Measurements from ENCODE around the gene LONRF2.

LONRF2 gene

GRCh38 chr2:100271210-100271609 is 51.1 kb downstream of the LONRF2 start:
- Histone ChIP-seq H3K79me2 (ENCODE audit: low read length) (no peaks in the 10 kb centered on the region), H3K9me3 (ENCODE audit: insufficient read depth, low read length) (no peaks in the 10 kb centered on the region), H3K9ac (ENCODE audit: low read length) (no peak overlapping the region), H3K4me2 (ENCODE audit: low read length) (no peak overlapping the region), H3K36me3 (replicated peaks; ENCODE audit: low read depth, low read length) (no peaks in the 10 kb centered on the region), H3K27ac (ENCODE audit: low read length) (no peak overlapping the region), H3K4me1 (ENCODE audit: low read length) (peaks cover 10% of the 10 kb centered on the region), H3K27me3 (ENCODE audit: low read depth, low read length) (no peaks in the 10 kb centered on the region), H4K20me1 (ENCODE audit: insufficient read depth, low read length) (no peaks in the 10 kb centered on the region), H2AFZ (ENCODE audit: low read depth, low read length) (no peak overlapping the region), H3K4me3 (ENCODE audit: low read length) (no peak overlapping the region)
- TF ChIP-seq CTCF (IDR thresholded peaks at IDR 0.05; ENCODE audit: low read depth, low read length) (no peak), EZH2phosphoT487 (IDR thresholded peaks at IDR 0.05; ENCODE audit: low read depth) (no peak)

- H3K9me3 ChIP-seq (ENCODE audit: insufficient read depth, low read length): no peaks in the 10 kb centered on the region
- TF ChIP-seq EZH2phosphoT487 (IDR thresholded peaks at IDR 0.05; ENCODE audit: low read depth) (no peak), CTCF (IDR thresholded peaks at IDR 0.05; ENCODE audit: low read depth, low read length) (no peak)
- H3K79me2 ChIP-seq (ENCODE audit: low read length): no peaks in the 10 kb centered on the region
- H3K4me2 ChIP-seq (ENCODE audit: low read length): no peak overlapping the region
- H3K27ac ChIP-seq (ENCODE audit: low read length): no peak overlapping the region
- no peaks in the 10 kb centered on the region for H3K27me3 ChIP-seq (ENCODE audit: low read depth, low read length)
- no peak overlapping the region for H3K9ac ChIP-seq (ENCODE audit: low read length)
- H3K4me1 ChIP-seq (ENCODE audit: low read length): peaks cover 10% of the 10 kb centered on the region
- no peaks in the 10 kb centered on the region for H4K20me1 ChIP-seq (ENCODE audit: insufficient read depth, low read length)
- no peak overlapping the region for H2AFZ ChIP-seq (ENCODE audit: low read depth, low read length)
- H3K36me3 ChIP-seq (replicated peaks; ENCODE audit: low read depth, low read length): no peaks in the 10 kb centered on the region
- H3K4me3 ChIP-seq (ENCODE audit: low read length): no peak overlapping the region
These were observed 51.7 kb downstream of the LONRF2 start for GRCh38 chr2:100270381-100271146.

- Histone ChIP-seq H3K4me3 (ENCODE audit: low read length) (no peak overlapping the region), H2AFZ (ENCODE audit: low read depth, low read length) (no peak overlapping the region), H4K20me1 (ENCODE audit: insufficient read depth, low read length) (no peaks in the 10 kb centered on the region), H3K4me2 (ENCODE audit: low read length) (no peak overlapping the region), H3K4me1 (ENCODE audit: low read length) (peaks cover 10% of the 10 kb centered on the region), H3K9ac (ENCODE audit: low read length) (no peak overlapping the region), H3K27ac (ENCODE audit: low read length) (no peak overlapping the region), H3K9me3 (ENCODE audit: insufficient read depth, low read length) (no peaks in the 10 kb centered on the region), H3K79me2 (ENCODE audit: low read length) (no peaks in the 10 kb centered on the region), H3K36me3 (replicated peaks; ENCODE audit: low read depth, low read length) (no peaks in the 10 kb centered on the region), H3K27me3 (ENCODE audit: low read depth, low read length) (no peaks in the 10 kb centered on the region)
- TF ChIP-seq EZH2phosphoT487 (IDR thresholded peaks at IDR 0.05; ENCODE audit: low read depth) (no peak), CTCF (IDR thresholded peaks at IDR 0.05; ENCODE audit: low read depth, low read length) (no peak)
These were observed 52.4 kb downstream of the LONRF2 start for GRCh38 chr2:100269889-100270288.

GRCh38 chr2:100268986-100269385 is 53.3 kb downstream of the LONRF2 start:
- H3K9me3 ChIP-seq (ENCODE audit: insufficient read depth, low read length): no peaks in the 10 kb centered on the region
- H4K20me1 ChIP-seq (ENCODE audit: insufficient read depth, low read length): no peaks in the 10 kb centered on the region
- no peak overlapping the region for H2AFZ ChIP-seq (ENCODE audit: low read depth, low read length)
- H3K4me3 ChIP-seq (ENCODE audit: low read length): no peak overlapping the region
- no peaks in the 10 kb centered on the region for H3K27me3 ChIP-seq (ENCODE audit: low read depth, low read length)
- no peak overlapping the region for H3K27ac ChIP-seq (ENCODE audit: low read length)
- no peak overlapping the region for H3K4me2 ChIP-seq (ENCODE audit: low read length)
- peaks cover 5% of the 10 kb centered on the region for H3K4me1 ChIP-seq (ENCODE audit: low read length)
- H3K36me3 ChIP-seq (replicated peaks; ENCODE audit: low read depth, low read length): no peaks in the 10 kb centered on the region
- no peak overlapping the region for H3K9ac ChIP-seq (ENCODE audit: low read length)
- no peak for TF ChIP-seq CTCF (IDR thresholded peaks at IDR 0.05; ENCODE audit: low read depth, low read length)
- no peak for TF ChIP-seq EZH2phosphoT487 (IDR thresholded peaks at IDR 0.05; ENCODE audit: low read depth)
- H3K79me2 ChIP-seq (ENCODE audit: low read length): no peaks in the 10 kb centered on the region

Measured in OCI-LY3 (cell line).